Measurements from ENCODE around the gene ZFYVE26.
A peak's percentile ranks its signal among the peaks of the same experiment; 100 is the strongest.
"Not testable (repeated sequence)": the region's sequence is repeated elsewhere in the genome, so short reads cannot be mapped to it uniquely, and the experiment has no call there.

The ZFYVE26 gene

DNA sequence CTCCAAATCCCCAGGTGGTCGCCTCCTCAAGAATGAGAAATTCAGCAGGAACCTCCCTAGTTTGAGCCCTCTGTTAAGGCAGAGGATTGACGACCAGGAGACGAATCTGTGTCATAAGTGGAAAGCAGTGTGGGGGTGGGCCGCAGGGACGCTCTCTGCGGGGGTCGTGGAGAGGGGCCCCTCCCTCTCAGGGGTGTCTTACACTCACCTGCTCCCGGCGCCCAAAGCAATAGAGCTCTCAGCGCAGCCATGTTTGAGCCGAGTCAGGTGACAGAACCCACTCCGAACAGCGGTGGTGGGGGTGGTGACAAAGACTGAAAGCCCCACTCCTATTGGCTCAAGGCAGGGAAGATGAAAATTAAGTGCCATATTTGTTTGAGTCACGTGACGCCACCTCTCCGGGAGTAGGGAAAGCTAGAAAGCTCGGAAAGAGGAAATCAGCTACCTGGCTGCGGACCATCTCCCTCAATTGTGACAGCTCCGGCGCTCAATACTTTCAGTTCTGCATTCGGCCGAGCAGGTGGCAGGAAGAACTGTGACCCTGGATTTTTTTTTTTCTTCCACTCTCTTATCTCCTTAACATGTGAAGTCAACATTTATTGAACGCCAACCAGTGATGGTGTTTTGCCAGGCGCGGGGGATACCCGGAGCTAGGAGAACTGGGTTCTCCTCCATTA lies at the start of gene ZFYVE26:
ZFYVE26 (minus strand) TSS at position 265 of the 677 bp plus-strand sequence. CDS start 627 bp downstream, outside the sequence.
- DNase-seq = peak; percentile 90

DNA sequence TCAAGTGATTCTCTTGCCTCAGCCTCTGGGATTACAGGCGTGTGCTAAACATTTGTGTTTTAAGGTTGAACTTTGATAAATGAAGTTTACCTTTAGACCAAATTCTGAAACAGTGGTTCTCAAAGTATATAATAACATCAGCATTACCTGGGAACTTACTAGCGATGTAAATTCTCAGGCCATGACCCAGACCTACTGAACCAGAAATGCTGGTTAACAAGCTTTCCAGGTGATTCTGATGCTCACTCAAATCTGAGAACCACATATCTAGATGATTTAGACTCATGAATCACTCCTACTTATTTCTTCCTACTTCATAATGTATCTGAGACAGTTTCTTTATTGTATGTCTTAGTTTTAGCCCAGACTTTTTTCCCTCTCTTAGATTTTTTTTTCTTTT lies 46.8 kb upstream of the ZFYVE26 start:
- no peak for DNase-seq

DNA sequence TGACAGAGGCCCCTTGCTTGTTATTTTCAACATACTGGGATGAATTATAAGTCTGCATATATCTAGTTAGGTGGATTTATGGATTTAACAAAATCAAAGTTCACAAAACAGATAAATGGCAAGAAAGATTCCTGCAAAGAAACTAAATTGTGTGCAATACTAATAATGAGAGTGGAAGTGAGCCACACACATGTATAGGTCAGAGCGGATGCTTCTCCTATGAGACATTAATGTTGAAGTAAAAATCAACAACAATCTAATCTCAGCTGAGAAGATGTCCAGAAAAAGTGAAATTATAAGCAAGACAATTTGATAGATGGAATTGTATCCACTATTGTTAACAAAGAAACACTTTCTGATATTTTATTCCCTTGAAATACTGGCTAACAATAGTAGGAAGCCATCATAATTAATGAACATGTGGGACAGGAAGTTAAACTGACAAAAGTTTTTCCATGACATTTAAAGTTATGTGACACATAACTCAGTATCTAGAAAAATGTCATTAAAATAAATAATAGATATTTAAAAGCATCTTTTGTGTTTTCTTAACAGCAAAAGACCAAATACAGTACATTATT lies 42.9 kb upstream of the ZFYVE26 start:
- DNase-seq = no peak

DNA sequence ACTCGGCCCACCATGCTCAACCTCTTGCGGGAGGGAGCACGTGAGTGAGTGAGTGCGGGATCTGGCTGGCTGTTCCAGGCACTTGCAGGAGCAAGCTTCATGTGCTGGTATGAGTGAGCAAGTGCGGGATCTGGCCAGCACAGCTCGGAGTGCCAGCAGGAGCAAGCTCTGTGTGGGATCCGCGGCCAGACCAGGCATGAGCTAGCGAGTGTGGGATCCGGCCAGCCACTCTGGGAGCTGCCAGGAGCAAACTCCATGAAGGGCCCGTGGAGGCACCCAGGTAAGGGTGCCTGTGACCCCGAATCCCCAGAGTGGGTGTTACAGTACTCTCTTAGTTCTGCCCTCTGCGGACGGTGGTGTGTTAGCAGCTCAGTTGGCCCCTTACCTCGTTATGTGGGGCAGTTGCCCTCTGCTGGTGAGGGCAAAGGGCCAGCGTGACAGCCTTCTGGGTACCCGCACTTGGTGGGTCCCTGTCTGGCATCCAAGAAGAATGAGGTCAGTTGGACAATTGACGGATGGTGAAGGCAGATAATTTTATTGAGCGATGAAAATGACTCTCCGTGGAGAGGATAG lies 41.5 kb upstream of the ZFYVE26 start:
- no peak for DNase-seq

DNA sequence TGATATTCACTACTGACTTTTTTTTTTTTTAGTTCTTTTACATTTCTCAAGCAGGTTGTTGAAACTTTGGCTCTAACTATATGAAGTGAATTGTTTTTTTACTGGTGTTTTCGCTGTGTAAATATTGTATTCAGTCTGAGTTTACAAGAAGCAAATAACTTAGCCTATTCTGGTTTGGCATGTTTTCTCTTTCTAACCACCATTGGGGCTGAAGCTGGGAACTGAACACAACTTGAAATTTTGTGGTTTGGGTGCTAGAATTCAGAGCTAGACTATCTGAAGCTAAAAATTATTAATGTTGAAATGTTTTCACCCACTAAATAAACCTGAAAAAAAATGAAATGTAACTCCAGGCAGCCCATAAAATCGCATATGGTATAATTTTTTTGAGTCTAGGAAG lies 40.4 kb upstream of the ZFYVE26 start:
- DNase-seq = no peak

DNA sequence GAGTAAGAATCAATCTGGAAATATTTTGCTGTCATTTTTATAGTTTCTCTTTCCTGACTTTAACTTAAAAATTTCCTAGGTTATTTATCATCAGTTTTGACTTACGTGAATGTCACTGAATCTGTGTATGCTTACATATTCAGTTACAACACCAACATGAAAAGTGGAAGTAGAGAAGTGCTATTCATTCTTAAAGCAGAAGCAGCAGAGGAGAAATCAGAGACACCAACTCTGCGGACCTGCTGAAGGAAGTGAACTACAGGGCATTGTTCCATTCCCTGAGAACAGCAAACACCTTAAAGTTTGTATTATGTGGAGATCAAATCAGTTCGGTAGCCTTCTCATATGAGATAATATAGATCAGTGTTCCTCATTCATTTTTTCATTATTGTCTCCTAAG lies 37.3 kb upstream of the ZFYVE26 start:
- DNase-seq = no peak

DNA sequence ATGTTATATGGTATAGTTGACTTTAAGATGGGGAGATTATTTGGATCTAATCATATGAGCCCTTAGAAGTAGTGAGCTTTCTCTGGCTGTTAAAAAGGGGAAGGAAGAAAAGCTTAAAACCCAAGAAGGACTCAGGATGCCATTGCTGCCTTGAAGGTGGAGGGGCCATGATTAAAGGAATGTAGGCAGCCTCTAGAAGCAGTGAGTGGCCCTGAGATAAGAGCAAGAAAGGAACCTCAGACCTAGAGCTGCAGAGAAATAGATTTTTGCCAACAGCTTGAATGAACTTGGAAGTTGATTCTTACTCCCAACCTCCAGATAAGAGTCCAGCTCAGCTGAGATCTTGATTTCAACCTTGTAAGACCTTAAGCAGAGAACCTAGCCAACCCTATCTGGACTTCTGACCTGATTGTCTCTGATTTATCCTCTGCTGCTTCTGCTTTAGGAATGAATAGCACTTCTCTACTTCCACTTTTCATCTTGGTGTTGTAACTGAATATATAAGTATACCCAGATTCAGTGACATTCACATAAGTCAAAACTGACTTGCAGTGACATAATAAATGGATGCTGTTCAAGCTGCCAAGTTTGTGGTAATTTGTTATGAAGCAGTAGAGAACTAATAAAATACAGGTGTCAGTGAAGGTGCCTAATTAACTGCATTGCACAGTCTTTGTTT lies 36.7 kb upstream of the ZFYVE26 start:
- no peak for DNase-seq

DNA sequence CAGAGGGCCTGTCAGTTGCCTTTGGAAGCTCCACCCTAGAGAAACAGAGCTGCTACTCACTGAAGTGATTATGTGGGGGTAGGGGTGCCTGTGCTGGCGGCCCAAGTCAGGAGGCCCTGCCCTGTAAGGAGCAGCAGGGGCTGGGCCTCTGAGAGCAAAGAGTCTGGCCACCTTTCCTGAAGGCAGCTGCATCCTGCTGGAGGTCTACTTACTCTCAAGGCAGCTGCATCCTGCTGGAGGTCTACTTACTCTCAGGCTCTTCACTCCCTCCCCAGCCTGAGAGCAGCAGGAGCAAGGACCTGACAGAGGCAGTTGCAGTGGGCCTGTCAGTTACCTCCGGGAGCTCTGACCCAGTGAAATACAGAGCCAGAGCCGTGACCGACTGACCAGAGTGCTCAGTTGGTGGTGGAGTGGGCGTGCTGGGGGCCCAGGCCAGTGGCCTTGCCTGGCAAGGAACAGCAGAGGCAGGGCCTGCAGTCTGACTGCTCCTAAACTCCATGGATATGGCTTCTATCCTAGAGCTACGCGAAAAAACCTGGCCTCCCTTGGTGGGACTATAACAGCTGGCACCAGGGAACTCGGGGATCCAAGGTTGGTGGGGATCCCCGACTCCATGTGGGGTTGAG lies 35.5 kb upstream of the ZFYVE26 start:
- peak; percentile 42 for DNase-seq

DNA sequence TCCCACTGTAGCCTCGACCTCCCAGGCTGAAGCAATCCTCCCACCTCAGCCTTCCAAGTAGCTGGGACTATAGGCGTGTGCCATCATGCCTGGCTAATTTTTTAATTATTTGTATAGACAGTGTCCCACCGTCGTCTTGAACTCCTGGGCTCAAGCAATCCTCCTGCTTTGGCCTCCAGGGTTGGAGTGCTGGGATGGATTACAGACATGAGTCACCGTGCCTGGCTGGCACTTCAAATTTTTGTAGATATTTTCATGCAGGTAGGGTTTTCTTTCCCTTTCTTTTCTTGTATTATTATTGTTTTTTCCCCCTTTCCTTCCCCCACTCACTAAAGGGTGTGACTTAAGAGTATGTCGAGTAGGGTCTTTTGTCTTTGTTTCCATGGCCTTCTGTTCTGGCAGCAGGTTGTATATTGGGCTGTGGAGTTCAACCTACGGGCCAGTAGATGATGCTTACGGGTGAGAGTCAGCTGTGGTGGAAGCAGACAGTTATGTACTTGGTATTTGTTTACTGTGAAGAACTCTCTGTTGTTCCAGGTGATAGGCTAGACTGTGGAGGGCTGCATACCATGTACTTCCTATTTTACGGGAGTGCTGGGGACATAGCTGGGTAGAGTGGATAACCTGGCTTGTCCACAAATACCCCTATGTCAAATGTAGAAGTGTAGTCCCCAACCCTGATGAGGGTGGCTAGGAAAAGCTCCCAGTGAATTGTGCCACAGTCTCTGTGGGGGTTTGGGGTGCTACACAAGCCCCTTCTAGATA lies 33.9 kb upstream of the ZFYVE26 start:
- DNase-seq = no peak

DNA sequence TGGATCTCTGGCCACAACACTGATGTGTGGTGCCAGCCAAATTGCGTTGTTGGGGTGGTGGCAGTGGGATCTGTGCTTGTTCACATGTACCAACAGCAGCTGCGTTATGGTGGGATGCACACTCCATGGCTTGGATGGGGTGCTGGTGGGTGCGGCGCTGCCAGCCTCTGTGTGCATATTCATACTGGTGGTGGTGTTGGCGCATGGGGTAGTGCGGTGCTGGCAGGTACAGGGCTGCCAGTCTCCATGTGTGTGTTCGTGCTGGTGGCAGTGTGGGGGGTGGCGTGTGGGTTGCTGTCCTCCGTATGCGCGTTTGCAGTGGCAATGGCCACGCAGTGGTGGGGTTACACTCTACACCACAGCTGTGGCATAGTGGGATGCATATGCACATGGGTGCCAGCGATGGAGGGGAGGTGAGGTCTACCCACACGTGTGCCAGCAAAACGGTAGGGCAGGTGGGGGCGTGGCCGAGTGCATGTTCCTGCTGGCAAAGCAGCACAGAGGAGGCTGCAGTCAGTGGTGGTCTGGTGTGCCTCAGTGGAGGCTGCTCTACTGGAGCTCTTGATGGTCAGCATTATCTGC lies 29.7 kb upstream of the ZFYVE26 start:
- DNase-seq = no peak

DNA sequence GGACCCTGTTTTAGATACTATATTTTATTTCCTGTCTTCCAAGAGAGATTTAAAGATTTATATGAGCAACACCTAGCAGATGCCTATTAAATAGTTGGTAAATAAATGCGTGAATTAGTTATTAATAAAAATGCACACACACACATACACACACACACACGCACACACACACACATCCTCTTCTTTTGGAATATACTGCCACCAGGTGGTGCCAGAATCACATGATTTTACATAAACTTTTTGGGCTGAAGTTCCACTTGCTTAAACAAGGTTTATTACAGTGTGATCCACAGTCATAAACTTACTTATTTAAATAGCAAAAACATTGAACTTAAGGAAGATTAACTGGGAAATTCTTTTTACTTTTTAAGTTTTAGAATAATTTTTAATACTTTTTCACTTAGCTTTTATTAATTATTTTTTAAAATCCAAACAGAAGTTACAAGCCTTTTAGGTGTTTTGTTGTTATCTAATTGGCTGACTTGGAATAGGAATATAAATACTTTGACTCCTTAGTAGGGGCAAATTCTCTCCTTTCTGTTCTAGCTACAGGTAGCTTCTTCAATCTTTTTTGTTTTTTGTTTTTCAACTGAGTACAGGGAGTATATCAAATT lies 20.7 kb upstream of the ZFYVE26 start:
- DNase-seq = peak; percentile 63

DNA sequence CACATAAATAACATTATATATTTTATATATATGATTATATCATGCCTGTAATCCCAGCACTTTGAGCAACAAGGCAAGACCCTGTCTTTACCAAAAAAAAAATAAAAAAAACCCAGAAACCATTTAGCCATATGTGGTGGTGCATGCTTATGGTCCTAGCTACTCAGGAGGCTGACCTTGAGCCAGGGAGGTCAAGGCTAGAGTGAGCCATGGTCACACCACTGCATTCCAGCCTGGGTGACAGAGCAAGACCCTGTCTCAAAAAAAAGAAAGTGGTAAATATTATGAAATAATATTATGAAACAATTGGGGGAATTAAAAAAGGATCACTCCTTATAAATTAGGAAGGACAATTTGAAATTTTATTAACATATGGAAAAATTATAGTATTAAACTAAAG lies 19.2 kb upstream of the ZFYVE26 start:
- DNase-seq = no peak

DNA sequence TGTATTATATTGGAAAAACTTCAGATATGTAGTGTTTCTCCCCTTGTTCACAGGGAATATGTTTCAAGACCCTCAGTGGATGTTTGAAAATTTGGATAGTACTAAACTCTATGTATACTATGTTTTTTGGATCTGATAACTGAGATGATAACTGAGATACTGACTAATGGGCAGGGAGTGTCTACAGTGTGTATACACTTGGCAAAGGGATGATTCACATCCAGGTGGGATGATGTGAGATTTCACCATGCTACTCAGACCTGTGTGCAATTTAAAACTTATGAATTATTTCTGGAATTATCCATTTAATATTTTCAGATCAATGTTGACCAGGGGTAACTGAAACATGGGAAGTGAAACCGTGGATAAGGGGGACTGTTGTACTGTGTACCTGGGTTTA lies 17.0 kb upstream of the ZFYVE26 start:
- no peak for DNase-seq

DNA sequence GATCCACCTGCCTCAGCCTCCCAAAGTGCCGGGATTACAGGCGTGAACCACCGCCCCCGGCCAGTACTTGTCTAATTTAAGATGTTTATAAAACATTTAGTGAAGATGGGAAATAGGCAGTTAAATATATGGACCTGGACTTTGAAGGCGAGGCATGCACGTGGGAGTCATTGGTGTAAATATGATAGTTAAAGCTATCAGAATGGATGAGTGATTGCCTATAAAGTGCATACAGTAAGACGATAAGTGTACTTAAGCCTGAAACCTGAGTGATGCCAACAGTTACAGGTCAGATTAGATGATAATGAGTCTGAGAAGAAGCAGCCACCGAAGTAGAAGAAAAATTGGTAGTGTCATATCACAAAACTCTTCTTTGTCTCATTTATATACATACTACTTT lies 14.7 kb upstream of the ZFYVE26 start:
- no peak for DNase-seq

DNA sequence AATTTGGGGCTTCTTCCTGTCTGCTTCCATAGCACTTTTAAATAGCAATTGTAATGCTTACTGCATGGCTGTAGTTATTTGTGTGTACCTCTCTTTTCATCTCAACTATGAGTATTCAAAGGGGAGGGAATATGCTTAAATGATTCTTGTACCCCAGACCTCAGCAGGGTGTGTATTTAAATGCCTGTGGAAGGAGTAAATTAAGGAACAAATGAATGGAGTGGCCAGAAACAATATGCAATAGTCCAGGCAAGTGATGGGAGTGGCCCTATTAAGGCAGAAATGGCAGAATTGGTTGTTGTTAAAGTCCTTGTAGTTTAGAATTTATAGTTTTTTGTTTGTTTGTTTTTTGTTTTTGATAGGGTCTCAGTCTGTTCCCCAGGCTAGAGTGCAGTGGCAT lies 4.7 kb upstream of the ZFYVE26 start:
- no peak for DNase-seq

DNA sequence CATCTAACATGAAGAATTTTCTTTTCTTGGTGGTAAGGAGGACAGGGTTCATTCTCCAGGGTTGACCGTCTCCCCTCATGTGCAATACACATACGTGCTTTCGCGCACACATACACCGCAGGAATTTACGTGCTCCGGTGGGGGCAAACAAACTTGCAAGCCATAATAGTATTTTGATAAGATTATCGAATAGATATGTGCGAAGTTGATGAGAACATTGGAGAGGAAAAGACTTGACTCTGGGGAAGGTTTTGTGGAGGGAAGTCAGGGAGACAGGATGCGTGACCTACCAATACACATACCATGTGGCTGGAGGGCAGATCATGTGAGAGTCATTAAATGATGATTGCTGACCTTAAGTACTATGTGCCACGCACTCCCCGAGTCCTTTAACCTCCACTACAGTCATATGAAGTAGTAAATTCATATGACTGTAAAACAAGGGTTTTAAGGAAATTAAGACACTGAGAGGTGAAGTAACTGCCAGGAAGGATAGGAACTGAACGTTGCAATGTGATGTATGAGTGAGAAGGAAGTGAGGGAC lies 4.1 kb upstream of the ZFYVE26 start:
- DNase-seq = no peak

DNA sequence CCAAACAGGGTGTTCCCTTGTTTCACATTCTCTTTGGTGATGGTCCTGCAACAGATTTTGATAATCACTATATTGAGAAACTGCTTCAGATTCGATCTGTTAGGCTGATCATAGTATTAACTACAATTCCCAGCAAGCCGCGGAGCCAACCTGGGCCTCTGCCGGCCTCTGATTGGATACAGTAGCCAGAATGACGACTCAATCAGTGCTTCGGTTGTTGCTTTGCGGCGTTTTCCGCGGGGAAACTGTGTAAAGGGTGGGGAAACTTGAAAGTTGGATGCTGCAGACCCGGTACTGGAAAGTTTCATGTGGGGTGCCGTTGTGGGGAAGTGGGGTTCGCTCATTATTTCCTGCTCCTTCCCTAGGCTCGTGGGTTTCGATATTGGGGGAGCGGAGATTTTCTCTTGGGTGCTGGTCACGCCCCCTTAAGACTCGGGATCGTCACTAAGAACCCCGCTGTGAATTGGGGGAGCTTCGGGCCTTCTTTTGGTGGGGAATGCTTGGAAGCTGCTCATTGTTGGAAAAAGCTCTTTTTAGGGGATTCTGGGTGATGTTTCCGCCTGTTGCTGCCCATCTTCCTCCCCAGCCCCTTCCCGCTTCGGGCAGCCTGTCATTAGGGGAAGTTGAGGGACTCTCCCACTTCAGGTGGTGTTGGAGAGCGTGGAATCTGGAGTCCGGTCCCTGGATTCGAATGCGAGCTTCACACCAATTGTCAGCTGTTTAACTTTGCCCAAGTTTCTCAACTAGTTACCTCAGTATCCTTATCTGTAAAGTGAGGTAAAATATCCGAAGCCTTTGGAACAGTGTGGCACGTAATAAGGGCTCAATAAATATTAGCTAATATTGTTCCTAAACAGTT lies 3.4 kb upstream of the ZFYVE26 start, which contains the start of gene RAD51B:
RAD51B (plus strand) TSS at position 217 of the 859 bp plus-strand sequence.
- DNase-seq = peak; percentile 92

DNA sequence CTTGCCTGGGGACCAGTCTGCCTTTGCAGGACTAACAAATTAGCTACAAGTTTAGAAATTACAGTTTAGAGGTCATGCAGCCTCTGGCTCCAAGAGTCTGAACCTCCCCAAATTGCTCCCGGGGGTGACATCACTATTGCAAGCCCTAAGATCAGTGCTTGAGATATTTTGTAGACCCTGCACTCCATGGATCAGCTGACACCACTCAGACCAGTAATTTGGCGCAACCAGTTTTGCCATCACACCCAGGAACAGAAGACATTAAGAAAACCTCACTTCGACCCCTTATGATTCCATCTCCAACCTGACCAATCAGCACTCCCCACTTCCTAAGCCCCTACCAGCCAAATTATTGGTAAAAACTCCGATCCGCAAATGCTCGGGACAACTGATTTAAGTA lies 2.1 kb upstream of the ZFYVE26 start:
- not testable (repeated sequence) for DNase-seq

DNA sequence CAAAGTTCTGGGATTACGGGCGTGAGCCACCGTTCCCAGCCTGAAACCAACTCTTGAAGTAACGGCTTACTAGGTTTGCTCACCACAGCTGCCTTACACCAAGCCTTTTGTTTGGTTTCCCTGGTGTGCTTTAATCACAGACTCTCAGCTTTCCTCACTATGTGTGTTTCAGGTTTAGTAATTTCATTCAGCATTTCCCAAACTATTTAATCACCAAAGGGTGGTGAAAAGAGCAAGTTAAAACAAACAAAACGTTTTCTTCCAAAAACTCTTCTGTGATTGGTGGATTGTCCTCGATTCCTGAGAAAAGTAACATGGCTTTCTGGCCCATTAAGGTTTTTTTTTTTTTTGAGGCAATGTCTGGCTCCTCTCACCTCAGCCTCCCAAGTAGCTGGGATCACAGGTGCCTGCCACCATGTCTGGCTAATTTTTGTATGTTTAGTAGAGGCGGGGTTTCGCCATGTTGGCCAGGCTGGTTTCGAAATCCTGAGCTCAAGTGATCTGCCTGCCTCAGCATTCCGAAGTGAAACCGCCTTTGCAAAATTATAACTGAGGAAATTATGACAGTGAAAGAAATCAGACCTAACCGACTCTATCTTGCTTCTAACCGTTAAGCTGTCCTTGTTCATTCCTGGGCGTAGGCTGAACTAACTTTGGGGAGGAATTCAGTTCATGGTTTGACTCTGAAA lies 1.5 kb upstream of the ZFYVE26 start:
- no peak for DNase-seq

Data from right forelimb (tissue), 1 donor.